ENCODE measurements around the gene PTTG1IP.

PTTG1IP gene

DNA sequence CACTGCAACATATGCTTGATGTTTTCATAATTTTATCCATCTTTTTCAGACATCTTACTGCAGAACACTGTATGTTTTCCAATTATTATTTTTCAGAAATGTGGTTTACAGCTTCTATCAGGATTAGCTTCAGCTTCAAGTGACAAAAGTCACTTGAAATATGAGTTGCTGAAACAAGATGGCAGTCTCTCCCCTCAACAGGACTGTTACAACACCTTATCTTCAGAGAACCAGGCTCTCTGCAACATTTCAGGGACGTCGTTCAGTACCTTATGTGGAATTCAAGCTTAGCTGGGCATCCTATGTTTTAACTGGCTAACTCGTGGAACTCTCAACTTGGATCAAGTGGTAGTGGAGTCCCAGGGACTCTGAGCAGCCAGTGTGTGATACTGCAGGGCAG lies 69.8 kb downstream of the PTTG1IP start:
- no peak overlapping the region for H3K4me3 ChIP-seq (replicated peaks; ENCODE audit: low read depth, low read length)
- no peak for DNase-seq (ENCODE audit: low read depth)

DNA sequence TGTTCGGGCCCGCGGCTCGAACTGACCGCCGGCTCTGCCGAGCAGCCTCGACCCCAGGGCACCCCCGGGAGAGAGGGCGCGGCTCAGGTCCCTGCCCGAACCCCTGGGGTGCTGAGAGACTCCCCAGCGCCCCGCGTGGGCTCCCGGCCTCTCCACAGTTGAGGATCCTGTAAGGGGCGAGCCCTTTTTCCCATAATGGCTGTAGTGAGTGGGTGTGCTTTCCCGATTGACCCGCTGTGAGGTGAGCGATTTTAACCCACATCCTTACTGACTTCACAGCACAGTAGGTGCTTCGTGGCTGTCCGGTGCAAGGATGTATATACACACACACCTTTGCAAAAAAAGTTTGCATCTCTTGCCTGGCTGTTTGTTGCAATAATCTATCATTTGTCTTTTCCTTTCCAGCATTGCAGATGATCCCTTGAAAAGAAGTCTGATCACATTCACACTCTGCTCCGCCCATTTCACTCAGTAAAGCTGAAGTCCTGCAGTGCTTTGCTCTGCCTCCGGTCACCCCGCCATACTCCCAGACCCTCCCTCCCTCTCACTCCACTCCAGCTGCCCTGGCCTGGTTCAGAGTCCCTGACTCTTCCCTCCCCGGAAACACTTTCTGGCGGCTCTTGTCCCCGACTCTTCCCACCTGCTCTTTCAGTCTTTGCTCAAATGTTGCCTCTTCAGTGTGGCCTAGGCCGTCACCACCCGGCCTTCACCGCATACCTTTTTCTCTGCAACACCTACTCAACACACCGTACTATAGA lies 70.9 kb downstream of the PTTG1IP start:
- TF ChIP-seq, protein P1, sequence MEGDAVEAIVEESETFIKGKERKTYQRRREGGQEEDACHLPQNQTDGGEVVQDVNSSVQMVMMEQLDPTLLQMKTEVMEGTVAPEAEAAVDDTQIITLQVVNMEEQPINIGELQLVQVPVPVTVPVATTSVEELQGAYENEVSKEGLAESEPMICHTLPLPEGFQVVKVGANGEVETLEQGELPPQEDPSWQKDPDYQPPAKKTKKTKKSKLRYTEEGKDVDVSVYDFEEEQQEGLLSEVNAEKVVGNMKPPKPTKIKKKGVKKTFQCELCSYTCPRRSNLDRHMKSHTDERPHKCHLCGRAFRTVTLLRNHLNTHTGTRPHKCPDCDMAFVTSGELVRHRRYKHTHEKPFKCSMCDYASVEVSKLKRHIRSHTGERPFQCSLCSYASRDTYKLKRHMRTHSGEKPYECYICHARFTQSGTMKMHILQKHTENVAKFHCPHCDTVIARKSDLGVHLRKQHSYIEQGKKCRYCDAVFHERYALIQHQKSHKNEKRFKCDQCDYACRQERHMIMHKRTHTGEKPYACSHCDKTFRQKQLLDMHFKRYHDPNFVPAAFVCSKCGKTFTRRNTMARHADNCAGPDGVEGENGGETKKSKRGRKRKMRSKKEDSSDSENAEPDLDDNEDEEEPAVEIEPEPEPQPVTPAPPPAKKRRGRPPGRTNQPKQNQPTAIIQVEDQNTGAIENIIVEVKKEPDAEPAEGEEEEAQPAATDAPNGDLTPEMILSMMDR (IDR thresholded peaks at IDR 0.05; ENCODE audit: low read length, missing control alignments): no peak
- peak overlapping the region; percentile 82 for H3K4me3 ChIP-seq (replicated peaks; ENCODE audit: low read depth, low read length)
- DNase-seq (ENCODE audit: low read depth): no peak

More for the DNA sequence above, 69.8 kb downstream of the PTTG1IP start:
- TF ChIP-seq, protein P1 (IDR thresholded peaks at IDR 0.05; ENCODE audit: low read length, missing control alignments): no peak

DNA sequence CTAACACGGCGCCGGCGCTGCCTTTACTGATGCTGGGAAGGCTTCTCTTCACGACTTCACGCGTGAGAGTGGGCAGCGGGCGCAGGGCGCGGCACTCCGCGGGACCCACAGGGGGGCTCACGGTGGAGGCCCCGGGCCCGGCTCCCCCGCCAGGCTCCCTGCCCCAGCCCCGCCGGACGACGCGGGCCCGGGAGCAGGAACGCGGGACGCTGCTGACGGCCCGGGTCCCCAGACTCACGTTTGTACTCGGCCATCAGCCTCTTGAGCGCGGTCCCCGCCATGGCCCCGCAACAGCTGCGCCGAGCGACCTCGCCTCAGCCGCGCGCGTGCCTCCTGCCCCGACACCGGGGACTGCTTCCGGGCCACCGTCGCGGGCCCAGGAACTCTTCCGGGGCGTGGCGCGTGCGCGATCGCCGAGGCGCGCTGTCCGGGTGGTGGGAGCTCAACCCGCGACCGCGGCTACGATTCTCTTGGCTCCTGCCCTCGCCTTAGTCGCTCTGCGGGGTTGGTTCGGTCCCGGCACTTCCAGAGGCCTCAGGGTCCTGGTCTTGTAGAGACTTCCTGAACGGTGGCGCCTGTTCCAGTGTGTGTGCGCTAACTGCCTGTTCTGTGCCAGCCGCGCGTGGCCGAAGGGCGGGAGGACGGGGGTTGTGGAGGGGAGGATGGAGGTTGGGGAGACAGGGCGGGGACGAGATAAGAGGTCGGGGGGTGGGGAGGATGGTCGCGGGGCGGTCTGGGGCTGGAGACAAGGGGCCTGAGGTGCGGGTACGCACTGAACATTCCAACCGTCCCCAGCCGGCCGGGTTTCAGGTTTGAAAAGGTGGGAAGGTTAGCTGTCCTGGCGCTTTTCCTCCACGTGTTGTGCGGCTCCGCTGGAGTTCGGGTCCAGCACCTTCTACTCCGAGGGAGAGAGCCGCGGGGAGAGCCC lies 71.8 kb downstream of the PTTG1IP start, which contains the start of gene UBE2G2:
TSS of gene UBE2G2 (minus strand) at position 353 of the 928 bp plus-strand sequence. CDS start at position 281, 72 bp downstream.
- H3K4me3 ChIP-seq (replicated peaks; ENCODE audit: low read depth, low read length): peak within 1 kb of the TSS; percentile 82
- DNase-seq (ENCODE audit: low read depth): peak; percentile 76
- TF ChIP-seq, protein P1 (IDR thresholded peaks at IDR 0.05; ENCODE audit: low read length, missing control alignments): no peak

DNA sequence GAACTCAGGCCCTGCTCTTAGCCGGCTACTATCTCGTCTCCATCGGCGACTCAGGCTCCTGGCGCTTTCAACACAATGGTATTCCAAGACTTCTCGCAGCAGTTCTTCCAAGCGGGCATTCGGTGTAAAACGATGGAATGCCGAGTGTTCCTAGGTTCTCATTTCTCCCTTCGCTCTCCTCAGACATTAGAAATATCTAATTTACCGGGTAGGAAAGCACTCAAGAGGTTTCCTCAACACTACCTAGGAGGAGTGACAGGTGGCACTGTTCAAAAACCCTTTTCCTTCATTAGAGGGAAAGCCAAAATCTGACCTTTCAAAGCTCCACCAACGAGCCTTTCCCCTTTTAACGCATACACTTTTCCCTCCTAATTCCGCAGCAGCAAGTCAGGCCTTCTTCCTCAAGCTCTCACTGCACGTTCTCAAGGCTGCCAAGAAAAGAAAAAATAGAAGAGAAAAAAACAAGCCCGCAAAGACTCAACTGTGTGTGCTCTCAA lies 72.5 kb downstream of the PTTG1IP start:
- peak; percentile 35 for DNase-seq (ENCODE audit: low read depth)
- TF ChIP-seq, protein P1 (IDR thresholded peaks at IDR 0.05; ENCODE audit: low read length, missing control alignments): peak; percentile 41
- H3K4me3 ChIP-seq (replicated peaks; ENCODE audit: low read depth, low read length): peak overlapping the region; percentile 82

DNA sequence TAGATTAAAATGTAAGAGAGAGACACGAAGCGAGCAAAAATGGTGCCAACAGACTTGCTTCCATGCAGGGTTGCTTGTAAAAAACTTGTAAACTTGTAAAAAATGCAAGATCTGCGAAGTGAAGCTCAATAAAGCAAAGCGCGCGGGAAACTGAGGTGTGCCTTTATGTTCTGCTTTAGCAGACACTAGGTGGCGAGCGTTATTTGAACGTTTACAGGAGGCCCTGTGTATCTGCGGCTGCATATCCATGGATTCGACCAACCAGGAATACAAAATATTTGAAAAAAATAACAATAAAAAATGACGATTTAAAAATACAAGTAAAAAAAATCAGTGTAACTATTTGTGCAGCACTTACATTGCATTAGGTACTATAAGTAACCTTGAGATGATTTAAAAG lies 73.4 kb downstream of the PTTG1IP start:
- DNase-seq (ENCODE audit: low read depth): peak; percentile 65
- peak overlapping the region; percentile 82 for H3K4me3 ChIP-seq (replicated peaks; ENCODE audit: low read depth, low read length)
- TF ChIP-seq, protein P1 (IDR thresholded peaks at IDR 0.05; ENCODE audit: low read length, missing control alignments): peak; percentile 54

DNA sequence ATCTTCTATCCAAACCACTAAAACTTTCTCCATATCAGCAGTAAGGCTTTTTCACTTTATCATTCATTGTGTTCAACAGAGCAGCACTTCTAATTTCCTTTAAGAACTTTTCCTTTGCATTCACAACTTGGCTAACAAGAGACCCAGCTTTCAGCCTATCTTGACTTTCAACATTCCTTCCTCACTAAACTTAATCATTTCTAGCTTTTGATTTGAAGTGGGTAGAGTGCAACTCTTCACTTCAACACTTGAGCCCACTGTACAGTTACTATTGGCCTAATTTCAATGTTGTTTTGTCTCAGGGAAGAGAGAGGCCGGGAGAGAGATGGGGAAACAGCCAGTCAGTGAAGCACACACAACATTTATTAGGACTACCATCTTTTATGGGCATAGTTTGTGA lies 73.8 kb downstream of the PTTG1IP start:
- H3K4me3 ChIP-seq (replicated peaks; ENCODE audit: low read depth, low read length): no peak overlapping the region
- no peak for DNase-seq (ENCODE audit: low read depth)
- TF ChIP-seq, protein P1 (IDR thresholded peaks at IDR 0.05; ENCODE audit: low read length, missing control alignments): no peak
